Endothelial cell of umbilical vein (primary cell): ENCODE results near the gene HDAC7. TPM values are rescaled to one million over a fixed set of nuclear protein-coding genes. Genes with fewer than 3 reads are reported as not detected.

Source experiments
- BruUV-seq: library from RNA; stranded (reverse); fragments of 400-500 nt; replicated peaks from 2 replicates; lab custom pipeline; 2021; lab: Mats Ljungman, UMichigan
- CTCF ChIA-PET: fragments of 300-600, 350-600 bp; sonication (Branson Sonifier 250); formaldehyde crosslinking; loops from one replicate; lab custom pipeline; 2021; ENCODE audit warnings: antibody characterized with exemption, inconsistent platforms; lab: Charles Lee
- POLR2A ChIA-PET: fragments of 300-600, 350-600 bp; sonication (Branson Sonifier 250); formaldehyde crosslinking; loops from one replicate; lab custom pipeline; 2021; ENCODE audit warnings: antibody characterized with exemption, inconsistent platforms; lab: Charles Lee
- DNase-seq: peaks from one replicate; pipeline ENCODE4 v3.0.0-alpha.2; 2011; ENCODE audit warnings: low read depth, low spot score
- FAIRE-seq: peaks from 2 replicates; lab custom pipeline; 2011; peaks lifted over from hg19 to GRCh38; lab: Jason Lieb, UNC
- H2AFZ ChIP-seq: 2 replicates; pipeline ENCODE4 v1.6.0; 2012; ENCODE audit warnings: low read depth, low read length, control low read depth, inconsistent platforms
- H3K27ac ChIP-seq: 2 replicates; pipeline ENCODE4 v1.5.1; 2011; ENCODE audit warnings: low read depth, mild to moderate bottlenecking, control low read depth, low read length, moderate library complexity; ENCODE audit not compliant: insufficient read depth
- H3K27me3 ChIP-seq, 2 experiments: 2 replicates each; pipeline versions ENCODE4 v1.6.0 to v1.6.1; 2011; ENCODE audit warnings: low read length in 2 of 2, mixed read lengths in 1 of 2; ENCODE audit not compliant: control insufficient read depth in 2 of 2, insufficient read depth in 2 of 2
- H3K36me3 ChIP-seq, 2 experiments: 2 replicates in 1 of 2; 3 replicates in 1 of 2; pipeline ENCODE4 v1.5.1; 2011; ENCODE audit warnings: low read length in 2 of 2, mild to moderate bottlenecking in 1 of 2, moderate library complexity in 1 of 2; ENCODE audit not compliant: control insufficient read depth in 2 of 2, insufficient read depth in 2 of 2; ENCODE audit errors: extremely low read depth in 1 of 2
- H3K4me1 ChIP-seq: 3 replicates; pipeline ENCODE4 v1.5.1; 2011; ENCODE audit warnings: mild to moderate bottlenecking, low read length; ENCODE audit not compliant: control insufficient read depth, insufficient read depth; ENCODE audit errors: extremely low read depth
- H3K4me2 ChIP-seq: 2 replicates; pipeline ENCODE4 v1.6.1; 2011; ENCODE audit warnings: low read length, control low read depth, mixed read lengths; ENCODE audit not compliant: insufficient read depth
- H3K4me3 ChIP-seq, 3 experiments: fragments of 200-600 bp in 1 of 3; sonication (generic), shearing (Covaris generic) in 1 of 3; replicated peaks in 1 of 3; 2 replicates each; pipeline ENCODE4 v1.5.1; 2011 to 2016; ENCODE audit warnings: control low read depth in 3 of 3, low read length in 3 of 3, mild to moderate bottlenecking in 2 of 3, inconsistent platforms in 1 of 3, low read depth in 1 of 3, moderate library complexity in 1 of 3; ENCODE audit not compliant: insufficient read depth in 1 of 3
- H3K79me2 ChIP-seq: 2 replicates; pipeline ENCODE4 v1.6.0; 2012; ENCODE audit warnings: low read length, inconsistent platforms; ENCODE audit not compliant: control insufficient read depth, insufficient read depth
- H3K9ac ChIP-seq: replicated peaks from 2 replicates; pipeline ENCODE3; 2011; ENCODE audit warnings: low read length, control low read depth; ENCODE audit not compliant: insufficient read depth; ENCODE audit errors: extremely low read depth
- H3K9me1 ChIP-seq: replicated peaks from 3 replicates; pipeline ENCODE4 v1.6.0; 2011; ENCODE audit warnings: mild to moderate bottlenecking, low read length; ENCODE audit not compliant: control insufficient read depth, insufficient read depth; ENCODE audit errors: extremely low read depth
- H3K9me3 ChIP-seq: replicated peaks from 2 replicates; pipeline ENCODE4 v1.5.1; 2012; ENCODE audit warnings: low read length, inconsistent platforms; ENCODE audit not compliant: control insufficient read depth, insufficient read depth
- H4K20me1 ChIP-seq: replicated peaks from 2 replicates; pipeline ENCODE3; 2011; ENCODE audit warnings: mild to moderate bottlenecking, low read length; ENCODE audit not compliant: control insufficient read depth, insufficient read depth; ENCODE audit errors: extremely low read depth
- EZH2 ChIP-seq: IDR thresholded peaks from 2 replicates; pipeline ENCODE4 v1.6.1; 2012; ENCODE audit warnings: borderline replicate concordance, low read depth, mild to moderate bottlenecking, moderate library complexity, low read length, inconsistent platforms; ENCODE audit not compliant: severe bottlenecking
- FOS ChIP-seq: IDR thresholded peaks from 2 replicates; pipeline ENCODE4 v1.6.1; 2011; ENCODE audit warnings: mild to moderate bottlenecking, low read length, moderate library complexity, borderline replicate concordance; ENCODE audit not compliant: insufficient read depth
- GATA2 ChIP-seq: IDR thresholded peaks from 2 replicates; pipeline ENCODE4 v1.7.0; 2011; ENCODE audit warnings: low read depth, mild to moderate bottlenecking, moderate library complexity, mixed read lengths, low read length; ENCODE audit not compliant: insufficient read length, insufficient read depth
- JUN ChIP-seq: IDR thresholded peaks from 2 replicates; pipeline ENCODE4 v1.6.1; 2011; ENCODE audit warnings: borderline replicate concordance, low read depth; ENCODE audit not compliant: insufficient read length, insufficient read depth
- MYC ChIP-seq: IDR thresholded peaks from one replicate; pipeline ENCODE4 v1.6.1; 2011; ENCODE audit warnings: mild to moderate bottlenecking, low read depth, low read length
- POLR2A ChIP-seq: IDR thresholded peaks from 2 replicates; pipeline ENCODE4 v1.6.1; 2012; ENCODE audit warnings: low read depth, mild to moderate bottlenecking, control low read depth, low read length
- POLR2AphosphoS5 ChIP-seq: IDR thresholded peaks from 2 replicates; pipeline ENCODE4 v1.6.1; 2012; ENCODE audit warnings: low read depth, mild to moderate bottlenecking, control low read depth, low read length, moderate library complexity; ENCODE audit not compliant: insufficient read depth
- dilution Hi-C: fragments of 300-500 bp; cut with MboI; formaldehyde crosslinking; loops from one replicate; pipeline ENCODE4 v1.15.0; 2019; ENCODE audit warnings: low sequenced_read_pairs; ENCODE audit not compliant: extremely low pct_ligation_motif_present
- intact Hi-C: fragments of 100-400 bp; cut with micrococcal nuclease; formaldehyde crosslinking; loops from one replicate; pipeline ENCODE4 v1.10.0; 2022
- polyA plus RNA-seq, 4 experiments: library from polyadenylated mRNA; depleted of rRNA in 3 of 4; stranded (reverse) in 3 of 4; unstranded in 1 of 4; fragments of >200 nt; gene quantifications; 2 replicates each; pipeline versions ENCODE4 v1.2.1 to v1.2.3, GENCODE V29; 2011 to 2012; ENCODE audit warnings: missing spikeins in 1 of 4
- total RNA-seq: library from RNA; stranded (reverse); gene quantifications from 2 replicates; pipeline ENCODE4 v1.2.3, GENCODE V29; 2021
- TF ChIP-seq, protein P1 (sequence below), 2 donors: IDR thresholded peaks; 1 replicate in 1 of 2; 2 replicates in 1 of 2; pipeline ENCODE4 v1.5.1; 2011; ENCODE audit warnings: low read length in 2 of 2, mild to moderate bottlenecking in 2 of 2, moderate library complexity in 2 of 2, control low read depth in 1 of 2, inconsistent platforms in 1 of 2, low read depth in 1 of 2; ENCODE audit not compliant: insufficient read depth in 1 of 2; ENCODE audit errors: extremely low read depth in 1 of 2
- TF ChIP-seq, protein P2 (sequence below): IDR thresholded peaks from 2 replicates; pipeline ENCODE4 v1.6.1; 2011; ENCODE audit not compliant: insufficient read depth, insufficient read length

Gene HDAC7
- total and polyA plus RNA-seq, 2 donors (not counting 3 experiments of a cell fraction or from before 2014, with no cell fraction given) = 119 to 249 TPM

DNA sequence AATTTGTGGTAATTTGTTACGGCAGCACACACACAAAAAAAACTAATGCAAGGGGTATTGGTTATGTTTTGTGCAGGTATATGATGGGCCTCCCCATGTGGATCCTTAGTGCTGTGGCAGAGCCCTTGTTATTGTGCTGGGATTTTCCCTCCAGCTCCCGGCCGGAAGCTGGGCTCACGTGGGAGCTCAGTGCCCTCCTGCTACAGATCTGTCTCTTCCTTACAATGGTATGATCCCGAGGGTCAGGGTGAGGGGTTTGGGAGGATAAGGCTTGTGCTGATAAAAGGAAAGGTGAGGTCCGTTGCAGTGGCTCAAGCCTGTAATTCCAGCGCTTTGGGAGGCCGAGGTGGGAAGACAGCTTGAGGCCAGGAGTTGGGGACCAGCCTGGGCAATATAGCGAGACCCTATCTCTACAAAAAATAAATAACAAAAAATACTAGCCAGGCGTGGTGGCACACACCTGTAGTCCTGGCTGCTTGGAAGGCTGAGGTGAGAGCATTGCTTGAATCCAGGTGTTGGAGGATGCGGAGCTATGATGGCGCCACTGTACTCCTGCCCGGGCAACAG is 47.5 kb downstream of the HDAC7 start:
- H3K4me2 ChIP-seq = no peak overlapping the region
- CTCF ChIA-PET = interaction anchor here (0.6 to 10.1 kb wide), 20 partner anchors 9 to 174 kb away, joined by 3 to 385 read pairs (median 3); partner anchors contain the start of gene RAPGEF3

DNA sequence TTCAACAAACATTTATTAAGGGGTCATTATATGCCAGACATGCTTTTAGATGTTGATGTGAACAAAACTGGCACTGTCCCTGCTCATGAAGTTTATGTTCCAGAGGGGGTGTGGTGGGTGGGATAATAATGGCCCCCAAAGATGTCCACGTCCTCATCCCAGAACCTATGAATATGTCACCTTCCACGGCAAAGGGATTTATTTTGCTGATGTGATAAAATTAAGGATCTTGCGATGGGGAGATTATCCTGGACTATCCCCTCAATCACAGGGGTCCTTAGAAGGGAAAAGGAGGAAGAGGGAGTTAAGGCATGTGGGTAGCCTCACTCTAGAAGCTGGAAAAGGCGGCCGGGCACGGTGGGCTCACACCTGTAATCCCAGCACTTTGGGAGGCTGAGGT is 48.4 kb downstream of the HDAC7 start:
- FAIRE-seq (no peak), DNase-seq (no peak)
- no peaks in the 10 kb centered on the region for H3K9me1 ChIP-seq
- dilution Hi-C loops = no loop called here
- H2AFZ ChIP-seq = no peak overlapping the region
- H3K79me2 ChIP-seq = no peaks in the 10 kb centered on the region
- H4K20me1 ChIP-seq = no peaks in the 10 kb centered on the region
- H3K4me1 ChIP-seq = peaks cover 16% of the 10 kb centered on the region
- no peaks in the 10 kb centered on the region for H3K36me3 ChIP-seq
- H3K27me3 ChIP-seq = no peaks in the 10 kb centered on the region
- BruUV-seq = no TSS peak
- H3K4me2 ChIP-seq = no peak overlapping the region
- no peak overlapping the region for H3K4me3 ChIP-seq
- no peak overlapping the region for H3K9ac ChIP-seq
- intact Hi-C loops = no loop called here
- no peaks in the 10 kb centered on the region for H3K9me3 ChIP-seq
- TF ChIP-seq JUN (no peak), POLR2A (no peak), GATA2 (no peak), EZH2 (no peak), POLR2AphosphoS5 (no peak), MYC (no peak), FOS (no peak)
- TF ChIP-seq, protein P1, sequence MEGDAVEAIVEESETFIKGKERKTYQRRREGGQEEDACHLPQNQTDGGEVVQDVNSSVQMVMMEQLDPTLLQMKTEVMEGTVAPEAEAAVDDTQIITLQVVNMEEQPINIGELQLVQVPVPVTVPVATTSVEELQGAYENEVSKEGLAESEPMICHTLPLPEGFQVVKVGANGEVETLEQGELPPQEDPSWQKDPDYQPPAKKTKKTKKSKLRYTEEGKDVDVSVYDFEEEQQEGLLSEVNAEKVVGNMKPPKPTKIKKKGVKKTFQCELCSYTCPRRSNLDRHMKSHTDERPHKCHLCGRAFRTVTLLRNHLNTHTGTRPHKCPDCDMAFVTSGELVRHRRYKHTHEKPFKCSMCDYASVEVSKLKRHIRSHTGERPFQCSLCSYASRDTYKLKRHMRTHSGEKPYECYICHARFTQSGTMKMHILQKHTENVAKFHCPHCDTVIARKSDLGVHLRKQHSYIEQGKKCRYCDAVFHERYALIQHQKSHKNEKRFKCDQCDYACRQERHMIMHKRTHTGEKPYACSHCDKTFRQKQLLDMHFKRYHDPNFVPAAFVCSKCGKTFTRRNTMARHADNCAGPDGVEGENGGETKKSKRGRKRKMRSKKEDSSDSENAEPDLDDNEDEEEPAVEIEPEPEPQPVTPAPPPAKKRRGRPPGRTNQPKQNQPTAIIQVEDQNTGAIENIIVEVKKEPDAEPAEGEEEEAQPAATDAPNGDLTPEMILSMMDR (IDR thresholded peaks at IDR 0.05; ENCODE audit: extremely low read depth in 1 of 2, insufficient read depth in 1 of 2, low read depth in 1 of 2, low read length in 2 of 2) = no peak
- TF ChIP-seq, protein P2, sequence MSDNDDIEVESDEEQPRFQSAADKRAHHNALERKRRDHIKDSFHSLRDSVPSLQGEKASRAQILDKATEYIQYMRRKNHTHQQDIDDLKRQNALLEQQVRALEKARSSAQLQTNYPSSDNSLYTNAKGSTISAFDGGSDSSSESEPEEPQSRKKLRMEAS = no peak
- ChIA-PET CTCF (interaction anchor here (1.4 to 10.1 kb wide), 4 partner anchors 11 to 68 kb away, joined by 6 to 385 read pairs (median 130); no protein-coding TSS in a partner anchor), POLR2A (no interaction called here)
- H3K27ac ChIP-seq = no peak overlapping the region

More for the DNA sequence above, 47.5 kb downstream of the HDAC7 start:
- Histone ChIP-seq H3K27ac (no peak overlapping the region), H3K79me2 (no peaks in the 10 kb centered on the region), H3K9ac (no peak overlapping the region), H3K4me1 (peaks cover 25% of the 10 kb centered on the region), H3K9me3 (no peaks in the 10 kb centered on the region), H3K9me1 (no peaks in the 10 kb centered on the region), H3K36me3 (no peaks in the 10 kb centered on the region), H3K4me3 (no peak overlapping the region), H2AFZ (peak overlapping the region; percentile 77), H3K27me3 (no peaks in the 10 kb centered on the region), H4K20me1 (no peaks in the 10 kb centered on the region)
- TF ChIP-seq JUN (no peak), MYC (no peak), EZH2 (no peak), FOS (no peak), GATA2 (no peak), POLR2AphosphoS5 (no peak)
- TF ChIP-seq, protein P2 = no peak
- FAIRE-seq (no peak), DNase-seq (no peak)
- dilution Hi-C loops = no loop called here
- intact Hi-C loops = loop anchor here (2.0 kb wide), 1 partner anchor 121 kb away; no protein-coding TSS in a partner anchor
- POLR2A ChIA-PET = no interaction called here
- BruUV-seq = no TSS peak
